ENCODE results near the gene TXNDC11. TPM values are rescaled to one million over a fixed set of nuclear protein-coding genes. Genes with fewer than 3 reads are reported as not detected.

TXNDC11 gene
- polyA plus RNA-seq, 2 of the 4 experiments (the other 2 are of a cell fraction), result 22.7 to 42.4 TPM

GRCh38 chr16:11687601-11688519 is 54.8 kb downstream of the TXNDC11 start:
- POLR2A ChIA-PET, result no interaction called here
- FAIRE-seq (no peak), ATAC-seq (no peak)

GRCh38 chr16:11686713-11687380 is 55.8 kb downstream of the TXNDC11 start:
- POLR2A ChIA-PET, result no interaction called here
- H3K4me2 ChIP-seq, result no peak overlapping the region
- no peak for FAIRE-seq

More at GRCh38 chr16:11687601-11688519, 54.8 kb downstream of the TXNDC11 start:
- DNase-seq (ENCODE audit: low read depth in 1 of 2, low spot score in 1 of 2), result no peak
- peak; percentile 70 for TF ChIP-seq MAFK (IDR thresholded peaks at IDR 0.05; ENCODE audit: partially characterized antibody)
- no peak for TF ChIP-seq EP300 (IDR thresholded peaks at IDR 0.05)
- Histone ChIP-seq H3K4me2 (no peak overlapping the region), H3K4me1 (peaks cover 17% of the 10 kb centered on the region), H3K9me3 (no peaks in the 10 kb centered on the region), H3K4me3 (no peak overlapping the region), H3K27ac (no peak overlapping the region)
- WGBS (ENCODE audit: missing lambda C conversion rate), result 92% methylated on average over 13 of the region's 13 CpGs
- CTCF ChIA-PET, result interaction anchor here (0.6 to 4.5 kb wide), 6 partner anchors 10 to 291 kb away, joined by 3 to 22 read pairs (median 9); no protein-coding TSS in a partner anchor

GRCh38 chr16:11685844-11686618 is 56.6 kb downstream of the TXNDC11 start:
- DNase-seq (ENCODE audit: low read depth in 1 of 2, low spot score in 1 of 2), result no peak
- no peak overlapping the region for H3K4me3 ChIP-seq
- WGBS (ENCODE audit: missing lambda C conversion rate), result 88% methylated on average over 9 of the region's 9 CpGs
- no peak for FAIRE-seq
- ATAC-seq, result no peak
- no peak overlapping the region for H3K27ac ChIP-seq
- ChIA-PET CTCF (interaction anchor here (1.0 to 3.9 kb wide), 4 partner anchors 29 to 722 kb away, joined by 3 to 18 read pairs (median 4); no protein-coding TSS in a partner anchor), POLR2A (no interaction called here)
- TF ChIP-seq KDM1A (IDR thresholded peaks at IDR 0.05; ENCODE audit: low read depth) (no peak), CEBPB (IDR thresholded peaks at IDR 0.05) (no peak), HOXB5 (CRISPR knock-in tag; IDR thresholded peaks at IDR 0.05) (no peak), RNF2 (IDR thresholded peaks at IDR 0.05; ENCODE audit: borderline replicate concordance, low read depth) (no peak), HOXA7 (CRISPR knock-in tag; IDR thresholded peaks at IDR 0.05) (no peak), ZC3H11A (IDR thresholded peaks at IDR 0.05) (no peak), KDM5A (IDR thresholded peaks at IDR 0.05) (no peak), HMGXB4 (CRISPR knock-in tag; IDR thresholded peaks at IDR 0.05; ENCODE audit: borderline replicate concordance) (no peak)
- no peak overlapping the region for H3K4me2 ChIP-seq
- H3K9me3 ChIP-seq, result no peaks in the 10 kb centered on the region
- peaks cover 33% of the 10 kb centered on the region for H3K4me1 ChIP-seq

More at GRCh38 chr16:11686713-11687380, 55.8 kb downstream of the TXNDC11 start:
- WGBS (ENCODE audit: missing lambda C conversion rate), result 84% methylated on average over 6 of the region's 6 CpGs
- DNase-seq (ENCODE audit: low read depth in 1 of 2, low spot score in 1 of 2) (no peak), ATAC-seq (no peak)
- CTCF ChIA-PET, result interaction anchor here (1.0 to 3.3 kb wide), 2 partner anchors 28 to 219 kb away, joined by 4 to 17 read pairs; no protein-coding TSS in a partner anchor
- no peak for TF ChIP-seq GATA3 (IDR thresholded peaks at IDR 0.05; ENCODE audit: borderline replicate concordance)
- no peak for TF ChIP-seq HEYL (CRISPR knock-in tag; IDR thresholded peaks at IDR 0.05)
- no peak for TF ChIP-seq NFE2L2 (conservative IDR thresholded peaks at IDR 0.05; ENCODE audit: low read length)
- no peak for TF ChIP-seq JUN (IDR thresholded peaks at IDR 0.05)
- TF ChIP-seq MAX (IDR thresholded peaks at IDR 0.05), result no peak
- no peak for TF ChIP-seq ZSCAN20 (CRISPR knock-in tag; IDR thresholded peaks at IDR 0.05)
- no peak for TF ChIP-seq TP53 (CRISPR knock-in tag; IDR thresholded peaks at IDR 0.05)
- TF ChIP-seq EHMT2 (IDR thresholded peaks at IDR 0.05; ENCODE audit: low read depth), result no peak
- Histone ChIP-seq H3K9me3 (no peaks in the 10 kb centered on the region), H3K4me1 (peaks cover 25% of the 10 kb centered on the region), H3K27ac (no peak overlapping the region), H3K4me3 (no peak overlapping the region)

Data from A549 (cell line).